HG03159 (cell line): Measurements from ENCODE around the gene STK26.
"Not testable (repeated sequence)": the region's sequence is repeated elsewhere in the genome, so short reads cannot be mapped to it uniquely, and the experiment has no call there.

Experiments used
- ATAC-seq: cut with Tn5 transposase; IDR thresholded peaks from one replicate; pipeline ENCODE4 v1.9.1; 2021; ENCODE audit warnings: mild to moderate bottlenecking, moderate library complexity; ENCODE audit not compliant: unreplicated experiment

STK26 gene

GRCh38 chrX:132022967-132023895 lies at the start of gene STK26:
Gene STK26, plus strand, starts transcription at chrX:132023302. Its CDS starts 316 bp downstream, at chrX:132023618.
- ATAC-seq: peak; percentile 74

GRCh38 chrX:131975851-131976250 lies 47.3 kb upstream of the STK26 start:
- ATAC-seq: no peak

GRCh38 chrX:131977619-131978018 lies 45.5 kb upstream of the STK26 start:
- ATAC-seq: no peak

GRCh38 chrX:131979116-131979515 lies 44.0 kb upstream of the STK26 start:
- ATAC-seq: no peak

- ATAC-seq: no peak
These were observed 37.5 kb upstream of the STK26 start for GRCh38 chrX:131985526-131986049.

GRCh38 chrX:131987252-131987651 lies 35.9 kb upstream of the STK26 start:
- ATAC-seq: peak; percentile 99

GRCh38 chrX:131988236-131988635 lies 34.9 kb upstream of the STK26 start:
- ATAC-seq: no peak

GRCh38 chrX:132001127-132001526 lies 22.0 kb upstream of the STK26 start:
- ATAC-seq: no peak

- ATAC-seq: no peak
These were observed 18.4 kb upstream of the STK26 start for GRCh38 chrX:132004728-132005127.

GRCh38 chrX:132009350-132009749 lies 13.8 kb upstream of the STK26 start:
- ATAC-seq: no peak

GRCh38 chrX:132010213-132010612 lies 12.9 kb upstream of the STK26 start:
- ATAC-seq: not testable (repeated sequence)

- no peak for ATAC-seq
These were observed 7.2 kb upstream of the STK26 start for GRCh38 chrX:132015875-132016274.

- ATAC-seq: no peak
These were observed 6.3 kb upstream of the STK26 start for GRCh38 chrX:132016628-132017430.

- ATAC-seq: no peak
These were observed 5.5 kb upstream of the STK26 start for GRCh38 chrX:132017431-132018185.

GRCh38 chrX:132022198-132022966 lies 720 bp upstream of the STK26 start:
- ATAC-seq: peak; percentile 26

- ATAC-seq: peak; percentile 62
These were observed 839 bp downstream of the STK26 start for GRCh38 chrX:132023896-132024386.

- no peak for ATAC-seq
These were observed 1.9 kb downstream of the STK26 start for GRCh38 chrX:132025041-132025440.

- ATAC-seq: no peak
These were observed 7.2 kb downstream of the STK26 start for GRCh38 chrX:132030264-132030663.

GRCh38 chrX:132031867-132032266 lies 8.8 kb downstream of the STK26 start:
- ATAC-seq: no peak

- ATAC-seq: no peak
These were observed 10.1 kb downstream of the STK26 start for GRCh38 chrX:132033166-132033565.
